ENCODE measurements around the gene ATG2B.

The ATG2B gene

GRCh38 chr14:96240641-96241040 lies 122.5 kb downstream of the ATG2B start:
- Mint-ChIP-seq H3K9me3 (no peaks in the 10 kb centered on the region), H3K4me3 (no peak overlapping the region), H3K4me1 (ENCODE audit: low read depth) (no peaks in the 10 kb centered on the region), H3K27me3 (peaks cover 2% of the 10 kb centered on the region), H3K36me3 (ENCODE audit: low read depth) (no peaks in the 10 kb centered on the region), H3K27ac (no peak overlapping the region)
- intact Hi-C loops (cut with micrococcal nuclease): no loop called here

DNA sequence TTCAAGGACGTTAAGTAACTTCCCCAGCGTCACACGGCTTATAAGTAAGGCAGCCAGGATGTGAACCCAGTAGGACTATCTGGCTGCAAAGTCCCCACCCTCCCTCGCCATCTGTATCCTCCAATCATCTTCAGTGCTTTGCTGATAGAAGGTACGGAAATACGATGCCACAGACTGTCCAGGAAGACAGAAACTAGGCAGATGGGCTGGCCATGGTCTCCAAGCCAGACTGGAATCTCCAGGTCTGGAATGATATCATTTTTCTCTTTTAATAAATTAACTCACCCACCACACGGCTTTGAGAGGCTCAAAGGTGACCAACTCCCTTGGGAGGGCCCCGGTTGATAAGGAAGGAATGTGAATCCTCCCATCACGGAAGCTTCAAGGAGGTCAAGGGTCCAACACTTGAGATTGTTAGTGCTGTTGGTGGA lies 123.4 kb downstream of the ATG2B start:
- H3K27me3 Mint-ChIP-seq: peaks cover 2% of the 10 kb centered on the region
- no peaks in the 10 kb centered on the region for H3K9me3 Mint-ChIP-seq
- intact Hi-C loops (cut with micrococcal nuclease): no loop called here
- H3K27ac Mint-ChIP-seq: no peak overlapping the region
- no peaks in the 10 kb centered on the region for H3K36me3 Mint-ChIP-seq (ENCODE audit: low read depth)
- H3K4me3 Mint-ChIP-seq: no peak overlapping the region
- no peaks in the 10 kb centered on the region for H3K4me1 Mint-ChIP-seq (ENCODE audit: low read depth)

GRCh38 chr14:96238676-96239265 lies 124.4 kb downstream of the ATG2B start:
- H3K27me3 Mint-ChIP-seq: peaks cover 2% of the 10 kb centered on the region
- intact Hi-C loops (cut with micrococcal nuclease): no loop called here
- no peak overlapping the region for H3K4me3 Mint-ChIP-seq
- no peaks in the 10 kb centered on the region for H3K36me3 Mint-ChIP-seq (ENCODE audit: low read depth)
- no peak overlapping the region for H3K27ac Mint-ChIP-seq
- H3K9me3 Mint-ChIP-seq: no peaks in the 10 kb centered on the region
- H3K4me1 Mint-ChIP-seq (ENCODE audit: low read depth): no peaks in the 10 kb centered on the region

- no peaks in the 10 kb centered on the region for H3K36me3 Mint-ChIP-seq (ENCODE audit: low read depth)
- intact Hi-C loops (cut with micrococcal nuclease): no loop called here
- peaks cover 2% of the 10 kb centered on the region for H3K27me3 Mint-ChIP-seq
- no peak overlapping the region for H3K27ac Mint-ChIP-seq
- no peaks in the 10 kb centered on the region for H3K4me1 Mint-ChIP-seq (ENCODE audit: low read depth)
- no peaks in the 10 kb centered on the region for H3K9me3 Mint-ChIP-seq
- H3K4me3 Mint-ChIP-seq: no peak overlapping the region
Observed at GRCh38 chr14:96237641-96238040, 125.5 kb downstream of the ATG2B start.

- Mint-ChIP-seq H3K27me3 (peaks cover 2% of the 10 kb centered on the region), H3K9me3 (no peaks in the 10 kb centered on the region), H3K27ac (no peak overlapping the region), H3K4me1 (ENCODE audit: low read depth) (no peaks in the 10 kb centered on the region), H3K36me3 (ENCODE audit: low read depth) (no peaks in the 10 kb centered on the region), H3K4me3 (no peak overlapping the region)
- intact Hi-C loops (cut with micrococcal nuclease): no loop called here
Observed at GRCh38 chr14:96235426-96235825, 127.7 kb downstream of the ATG2B start.

DNA sequence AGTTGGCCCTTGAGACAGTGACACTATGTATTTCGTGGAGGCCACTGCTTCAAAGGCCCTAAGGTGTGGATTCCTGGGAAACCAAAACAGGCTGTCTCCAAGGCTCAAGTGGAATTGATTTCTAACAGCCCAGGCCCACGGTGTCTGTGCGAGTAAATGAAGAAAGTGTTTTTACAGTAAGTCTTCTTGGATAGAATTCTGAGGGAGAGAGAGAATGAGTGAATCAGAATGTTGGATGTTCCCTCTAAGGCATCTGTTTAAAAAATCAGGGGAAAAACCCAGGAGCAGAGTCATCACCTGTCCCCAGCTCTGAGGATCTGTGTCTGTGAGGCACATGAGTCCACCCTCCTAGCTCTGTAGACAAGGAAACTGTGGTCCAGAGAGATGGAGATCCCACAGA lies 129.5 kb downstream of the ATG2B start:
- no peaks in the 10 kb centered on the region for H3K9me3 Mint-ChIP-seq
- intact Hi-C loops (cut with micrococcal nuclease): no loop called here
- H3K4me1 Mint-ChIP-seq (ENCODE audit: low read depth): no peaks in the 10 kb centered on the region
- H3K4me3 Mint-ChIP-seq: no peak overlapping the region
- H3K27ac Mint-ChIP-seq: no peak overlapping the region
- no peaks in the 10 kb centered on the region for H3K27me3 Mint-ChIP-seq
- H3K36me3 Mint-ChIP-seq (ENCODE audit: low read depth): no peaks in the 10 kb centered on the region

GRCh38 chr14:96232506-96232905 lies 130.6 kb downstream of the ATG2B start:
- Mint-ChIP-seq H3K4me3 (no peak overlapping the region), H3K27me3 (no peaks in the 10 kb centered on the region), H3K9me3 (no peaks in the 10 kb centered on the region), H3K27ac (no peak overlapping the region), H3K36me3 (ENCODE audit: low read depth) (no peaks in the 10 kb centered on the region), H3K4me1 (ENCODE audit: low read depth) (no peaks in the 10 kb centered on the region)
- intact Hi-C loops (cut with micrococcal nuclease): no loop called here

- Mint-ChIP-seq H3K4me3 (no peak overlapping the region), H3K27me3 (no peaks in the 10 kb centered on the region), H3K9me3 (no peaks in the 10 kb centered on the region), H3K36me3 (ENCODE audit: low read depth) (no peaks in the 10 kb centered on the region), H3K4me1 (ENCODE audit: low read depth) (no peaks in the 10 kb centered on the region), H3K27ac (no peak overlapping the region)
- intact Hi-C loops (cut with micrococcal nuclease): no loop called here
Observed at GRCh38 chr14:96231526-96232130, 131.5 kb downstream of the ATG2B start.

DNA sequence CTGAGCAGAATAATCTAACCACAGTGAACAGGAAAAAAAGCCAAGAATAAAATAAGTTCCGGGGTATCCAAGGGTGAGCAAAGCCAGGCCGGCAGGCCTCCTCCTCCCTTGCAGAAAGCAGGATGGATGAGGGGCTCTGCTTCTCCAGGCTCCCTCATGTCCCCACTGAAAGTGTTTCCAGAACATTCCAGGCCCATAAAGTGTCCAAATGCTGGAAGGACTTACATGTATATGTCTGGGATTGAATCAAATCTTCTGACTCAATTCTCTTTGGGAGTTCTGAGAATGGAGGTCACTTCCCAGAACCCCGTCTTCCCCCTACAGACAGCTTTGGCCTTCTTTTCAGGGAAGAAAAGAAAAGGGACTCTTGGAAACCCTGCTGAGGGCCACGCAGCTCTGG lies 132.1 kb downstream of the ATG2B start:
- H3K27ac Mint-ChIP-seq: no peak overlapping the region
- no peaks in the 10 kb centered on the region for H3K9me3 Mint-ChIP-seq
- no peaks in the 10 kb centered on the region for H3K36me3 Mint-ChIP-seq (ENCODE audit: low read depth)
- H3K4me1 Mint-ChIP-seq (ENCODE audit: low read depth): no peaks in the 10 kb centered on the region
- no peak overlapping the region for H3K4me3 Mint-ChIP-seq
- H3K27me3 Mint-ChIP-seq: no peaks in the 10 kb centered on the region
- intact Hi-C loops (cut with micrococcal nuclease): no loop called here

DNA sequence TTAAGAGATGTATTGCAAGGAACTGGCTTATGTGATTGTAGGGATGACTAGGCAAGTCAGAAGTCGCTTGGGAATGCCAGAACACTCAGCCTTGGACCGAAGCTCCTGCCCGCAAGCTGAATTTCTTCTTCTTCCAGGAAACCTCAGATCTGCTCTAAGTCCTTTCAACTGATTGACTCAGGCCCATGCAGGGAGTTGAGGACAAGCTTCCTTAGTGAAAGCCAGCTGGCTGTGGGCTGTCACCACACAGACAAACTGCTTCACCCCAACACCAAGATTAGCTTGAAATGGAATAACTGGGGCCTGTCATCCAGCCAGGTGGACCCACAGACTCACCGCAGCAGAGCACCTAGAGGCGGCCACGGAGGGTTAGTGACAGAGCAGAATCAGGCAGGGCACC lies 133.8 kb downstream of the ATG2B start:
- Mint-ChIP-seq H3K36me3 (ENCODE audit: low read depth) (no peaks in the 10 kb centered on the region), H3K9me3 (no peaks in the 10 kb centered on the region), H3K4me1 (ENCODE audit: low read depth) (no peaks in the 10 kb centered on the region), H3K27ac (no peak overlapping the region), H3K27me3 (no peaks in the 10 kb centered on the region), H3K4me3 (no peak overlapping the region)
- intact Hi-C loops (cut with micrococcal nuclease): no loop called here

Data from dendritic cell treated with granulocyte-macrophage colony-stimulating factor and Interleukin-4, amounts not matched to agents 40 ng/mL and 50 ng/mL, for 4 days (primary cell).